ENCODE data around the gene GPN2.
"Not testable (repeated sequence)": the region's sequence is repeated elsewhere in the genome, so short reads cannot be mapped to it uniquely, and the experiment has no call there.

GPN2 gene

GRCh38 chr1:26873097-26873496, 17.0 kb downstream of the GPN2 start:
- H3K9me3 ChIP-seq (ENCODE audit: control insufficient read depth, insufficient read depth, low read length); H3K4me3 ChIP-seq (ENCODE audit: low read depth, low read length); H3K36me3 ChIP-seq (ENCODE audit: control insufficient read depth, insufficient read depth, low read length); H3K27me3 ChIP-seq (ENCODE audit: control insufficient read depth, insufficient read depth, low read length); H3K9ac ChIP-seq (ENCODE audit: low read depth, low read length); H3K27ac ChIP-seq (ENCODE audit: low read depth, low read length); H3K4me1 ChIP-seq (ENCODE audit: control insufficient read depth, insufficient read depth, low read length): not testable (repeated sequence)

GRCh38 chr1:26864610-26865480, 25.2 kb downstream of the GPN2 start:
- H3K9ac ChIP-seq (ENCODE audit: low read depth, low read length), result peak overlapping the region; percentile 79
- H3K27me3 ChIP-seq (ENCODE audit: control insufficient read depth, insufficient read depth, low read length), result peaks cover 11% of the 10 kb centered on the region
- H3K9me3 ChIP-seq (ENCODE audit: control insufficient read depth, insufficient read depth, low read length), result no peaks in the 10 kb centered on the region
- peaks cover 3% of the 10 kb centered on the region for H3K4me1 ChIP-seq (ENCODE audit: control insufficient read depth, insufficient read depth, low read length)
- no peaks in the 10 kb centered on the region for H3K36me3 ChIP-seq (ENCODE audit: control insufficient read depth, insufficient read depth, low read length)
- H3K4me3 ChIP-seq (ENCODE audit: low read depth, low read length), result peak overlapping the region; percentile 92
- H3K27ac ChIP-seq (ENCODE audit: low read depth, low read length), result peak overlapping the region; percentile 92

- no peak overlapping the region for H3K27ac ChIP-seq (ENCODE audit: low read depth, low read length)
- peaks cover 3% of the 10 kb centered on the region for H3K4me1 ChIP-seq (ENCODE audit: control insufficient read depth, insufficient read depth, low read length)
- peaks cover 11% of the 10 kb centered on the region for H3K27me3 ChIP-seq (ENCODE audit: control insufficient read depth, insufficient read depth, low read length)
- H3K36me3 ChIP-seq (ENCODE audit: control insufficient read depth, insufficient read depth, low read length), result no peaks in the 10 kb centered on the region
- H3K4me3 ChIP-seq (ENCODE audit: low read depth, low read length), result peak overlapping the region; percentile 92; the same call in 1 of the 2 replicates
- no peak overlapping the region for H3K9ac ChIP-seq (ENCODE audit: low read depth, low read length)
- H3K9me3 ChIP-seq (ENCODE audit: control insufficient read depth, insufficient read depth, low read length), result no peaks in the 10 kb centered on the region
These were observed 26.4 kb downstream of the GPN2 start for GRCh38 chr1:26863685-26864077.

GRCh38 chr1:26862781-26863684, 27.1 kb downstream of the GPN2 start, which contains the start of gene SFN:
Gene SFN (plus strand): TSS chr1:26863149. CDS start chr1:26863213, 64 bp downstream.
- peaks cover 11% of the 10 kb centered on the region for H3K27me3 ChIP-seq (ENCODE audit: control insufficient read depth, insufficient read depth, low read length)
- H3K9me3 ChIP-seq (ENCODE audit: control insufficient read depth, insufficient read depth, low read length), result no peaks in the 10 kb centered on the region
- H3K4me3 ChIP-seq (ENCODE audit: low read depth, low read length), result peak within 1 kb of the TSS; percentile 92
- H3K4me1 ChIP-seq (ENCODE audit: control insufficient read depth, insufficient read depth, low read length), result peaks cover 3% of the 10 kb centered on the region
- H3K36me3 ChIP-seq (ENCODE audit: control insufficient read depth, insufficient read depth, low read length), result no peaks in the 10 kb centered on the region
- H3K27ac ChIP-seq (ENCODE audit: low read depth, low read length), result peak within 1 kb of the TSS; percentile 33
- no peak within 1 kb of the TSS for H3K9ac ChIP-seq (ENCODE audit: low read depth, low read length)

- no peak overlapping the region for H3K9ac ChIP-seq (ENCODE audit: low read depth, low read length)
- no peaks in the 10 kb centered on the region for H3K9me3 ChIP-seq (ENCODE audit: control insufficient read depth, insufficient read depth, low read length)
- peaks cover 7% of the 10 kb centered on the region for H3K4me1 ChIP-seq (ENCODE audit: control insufficient read depth, insufficient read depth, low read length)
- H3K4me3 ChIP-seq (ENCODE audit: low read depth, low read length), result no peak overlapping the region
- H3K27ac ChIP-seq (ENCODE audit: low read depth, low read length), result no peak overlapping the region
- peaks cover 11% of the 10 kb centered on the region for H3K27me3 ChIP-seq (ENCODE audit: control insufficient read depth, insufficient read depth, low read length)
- no peaks in the 10 kb centered on the region for H3K36me3 ChIP-seq (ENCODE audit: control insufficient read depth, insufficient read depth, low read length)
These were observed 28.1 kb downstream of the GPN2 start for GRCh38 chr1:26861889-26862378.

GRCh38 chr1:26861286-26861701, 28.8 kb downstream of the GPN2 start:
- H3K36me3 ChIP-seq (ENCODE audit: control insufficient read depth, insufficient read depth, low read length), result no peaks in the 10 kb centered on the region
- H3K9me3 ChIP-seq (ENCODE audit: control insufficient read depth, insufficient read depth, low read length), result no peaks in the 10 kb centered on the region
- no peak overlapping the region for H3K4me3 ChIP-seq (ENCODE audit: low read depth, low read length)
- no peak overlapping the region for H3K27ac ChIP-seq (ENCODE audit: low read depth, low read length)
- peaks cover 11% of the 10 kb centered on the region for H3K27me3 ChIP-seq (ENCODE audit: control insufficient read depth, insufficient read depth, low read length)
- H3K4me1 ChIP-seq (ENCODE audit: control insufficient read depth, insufficient read depth, low read length), result peaks cover 9% of the 10 kb centered on the region
- H3K9ac ChIP-seq (ENCODE audit: low read depth, low read length), result no peak overlapping the region

GRCh38 chr1:26858891-26859640, 31.0 kb downstream of the GPN2 start:
- Histone ChIP-seq H3K4me3 (ENCODE audit: low read depth, low read length) (no peak overlapping the region), H3K4me1 (ENCODE audit: control insufficient read depth, insufficient read depth, low read length) (peaks cover 7% of the 10 kb centered on the region; the same call in 1 of the 2 replicates), H3K27me3 (ENCODE audit: control insufficient read depth, insufficient read depth, low read length) (peaks cover 8% of the 10 kb centered on the region), H3K36me3 (ENCODE audit: control insufficient read depth, insufficient read depth, low read length) (peaks cover 5% of the 10 kb centered on the region), H3K27ac (ENCODE audit: low read depth, low read length) (no peak overlapping the region), H3K9me3 (ENCODE audit: control insufficient read depth, insufficient read depth, low read length) (no peaks in the 10 kb centered on the region), H3K9ac (ENCODE audit: low read depth, low read length) (no peak overlapping the region)

GRCh38 chr1:26858160-26858559, 31.9 kb downstream of the GPN2 start:
- H3K27me3 ChIP-seq (ENCODE audit: control insufficient read depth, insufficient read depth, low read length), result peaks cover under 1% of the 10 kb centered on the region; the same call in 1 of the 2 replicates
- H3K4me1 ChIP-seq (ENCODE audit: control insufficient read depth, insufficient read depth, low read length), result peaks cover 7% of the 10 kb centered on the region; the same call in 1 of the 2 replicates
- no peak overlapping the region for H3K27ac ChIP-seq (ENCODE audit: low read depth, low read length)
- H3K4me3 ChIP-seq (ENCODE audit: low read depth, low read length), result no peak overlapping the region
- H3K9ac ChIP-seq (ENCODE audit: low read depth, low read length), result no peak overlapping the region
- H3K9me3 ChIP-seq (ENCODE audit: control insufficient read depth, insufficient read depth, low read length), result no peaks in the 10 kb centered on the region
- peaks cover 12% of the 10 kb centered on the region for H3K36me3 ChIP-seq (ENCODE audit: control insufficient read depth, insufficient read depth, low read length)

- Histone ChIP-seq H3K27me3 (ENCODE audit: control insufficient read depth, insufficient read depth, low read length) (no peaks in the 10 kb centered on the region), H3K9ac (ENCODE audit: low read depth, low read length) (no peak overlapping the region), H3K4me3 (ENCODE audit: low read depth, low read length) (no peak overlapping the region), H3K9me3 (ENCODE audit: control insufficient read depth, insufficient read depth, low read length) (no peaks in the 10 kb centered on the region), H3K4me1 (ENCODE audit: control insufficient read depth, insufficient read depth, low read length) (peaks cover 11% of the 10 kb centered on the region; the same call in 1 of the 2 replicates), H3K27ac (ENCODE audit: low read depth, low read length) (no peak overlapping the region), H3K36me3 (ENCODE audit: control insufficient read depth, insufficient read depth, low read length) (peaks cover 16% of the 10 kb centered on the region)
These were observed 32.5 kb downstream of the GPN2 start for GRCh38 chr1:26857473-26858060.

All from HUES48 (cell line).